ENCODE results near the gene AKAP9. TPM values are rescaled to one million over a fixed set of nuclear protein-coding genes. Genes with fewer than 3 reads are reported as not detected.

Gene AKAP9
- total and polyA plus RNA-seq, 7 experiments from 2014 or later, result 26.0 to 93.5 (median 63.0) TPM

DNA sequence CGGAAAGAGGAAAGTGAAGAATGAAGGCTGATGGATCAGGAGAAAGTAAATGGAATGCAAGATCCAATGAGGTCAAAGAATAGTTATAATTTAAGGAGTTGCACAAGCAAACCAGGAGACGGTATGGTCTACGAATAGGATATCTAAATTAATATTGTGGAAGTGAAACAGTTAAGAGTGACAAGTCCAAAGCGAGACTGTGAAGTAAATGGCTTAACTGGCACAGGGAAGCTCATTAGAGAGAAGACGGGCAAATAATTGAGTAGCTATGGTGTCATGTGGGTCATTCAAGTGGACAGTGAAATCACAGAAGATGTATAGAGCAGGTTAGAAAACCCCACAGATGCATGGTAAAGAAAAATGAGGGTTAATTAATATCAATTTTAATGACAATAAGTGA, 190.4 kb downstream of the AKAP9 start:
- ATAC-seq, result no peak
- CTCF ChIA-PET, result no interaction called here

DNA sequence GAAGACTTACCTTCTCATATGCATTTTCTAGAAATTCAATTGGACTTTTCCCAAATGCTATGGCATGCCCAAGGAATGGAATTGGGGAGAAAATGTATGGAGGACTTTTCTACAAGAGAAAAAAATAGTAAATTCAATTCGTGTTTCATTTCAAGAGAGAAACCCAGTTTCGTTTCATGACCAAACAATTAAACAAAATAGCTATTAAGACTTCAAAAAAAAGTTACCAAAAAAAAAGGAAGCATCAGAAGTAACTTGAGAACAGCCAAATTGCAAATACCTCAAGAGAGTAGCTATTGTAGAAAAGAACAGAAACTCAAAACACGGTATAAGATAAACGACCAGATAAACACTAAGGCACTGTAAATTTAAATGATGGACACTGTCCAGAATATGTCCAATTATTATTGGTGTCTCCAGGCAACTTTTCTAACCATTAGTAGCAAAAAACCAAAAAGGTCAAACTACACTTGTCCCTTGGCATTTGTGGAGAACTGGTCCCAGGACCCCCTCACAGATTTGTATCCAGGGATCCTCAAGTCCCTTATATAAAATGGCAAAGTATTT, 191.2 kb downstream of the AKAP9 start:
- Histone ChIP-seq H3K9me3 (ENCODE audit: control insufficient read depth in 2 of 3, low read length in 3 of 3) (no peaks in the 10 kb centered on the region), H3K27me3 (ENCODE audit: control insufficient read depth in 2 of 2, insufficient read depth in 2 of 2, low read length in 2 of 2) (no peaks in the 10 kb centered on the region), H3K27ac (ENCODE audit: low read depth, low read length) (no peak overlapping the region), H3K4me3 (ENCODE audit: low read length) (no peak overlapping the region), H3K36me3 (ENCODE audit: control insufficient read depth in 2 of 3, insufficient read depth in 3 of 3, low read length in 3 of 3) (peaks cover 0 to 16% (median 0%) of the 10 kb centered on the region in 3 experiments), H3K4me1 (ENCODE audit: control insufficient read depth in 2 of 2, insufficient read depth in 2 of 2, low read length in 2 of 2) (peaks cover 4 to 12% of the 10 kb centered on the region in 2 donors)
- Mint-ChIP-seq H3K27ac (peak overlapping the region in 4 of 9 donors; percentile 15 to 99 (median 28)), H3K4me1 (peaks cover 12 to 47% (median 40%) of the 10 kb centered on the region in 7 donors), H3K27me3 (peaks cover 0 to 2% (median 0%) of the 10 kb centered on the region in 5 donors), H3K4me3 (peak overlapping the region in 3 of 10 donors; percentile 16 to 24 (median 23)), H3K36me3 (peaks cover 0 to 13% (median 12%) of the 10 kb centered on the region in 5 donors), H3K9me3 (peaks cover 0 to 5% (median 0%) of the 10 kb centered on the region in 11 donors)
- ChIA-PET CTCF (interaction anchor here (1.3 kb wide), 1 partner anchor 264 kb away, joined by 4 read pairs; no protein-coding TSS in a partner anchor), POLR2A (interaction anchor here (0.6 to 1.6 kb wide), 3 partner anchors 17 to 396 kb away, joined by 3 to 5 read pairs (median 4); partner anchors contain the start of genes PEX1 and RBM48)
- DNase-seq (no peak), ATAC-seq (no peak)
- intact Hi-C loops (cut with micrococcal nuclease), result loop anchor here (5.0 to 10.0 kb wide), 3 partner anchors 703 to 1873 kb away; partner anchors contain the start of genes BET1 (in 1 of the 2), CDK6 (in 1 of the 2) and VPS50 (in 1 of the 2)

More for the DNA sequence above, 190.4 kb downstream of the AKAP9 start:
- Histone ChIP-seq H3K36me3 (ENCODE audit: control insufficient read depth in 2 of 3, insufficient read depth in 3 of 3, low read length in 3 of 3) (peaks cover 0 to 16% (median 0%) of the 10 kb centered on the region in 3 experiments), H3K9me3 (ENCODE audit: control insufficient read depth in 2 of 3, low read length in 3 of 3) (no peaks in the 10 kb centered on the region), H3K27me3 (ENCODE audit: control insufficient read depth in 2 of 2, insufficient read depth in 2 of 2, low read length in 2 of 2) (no peaks in the 10 kb centered on the region), H3K27ac (ENCODE audit: low read depth, low read length) (no peak overlapping the region), H3K4me3 (ENCODE audit: low read length) (no peak overlapping the region), H3K4me1 (ENCODE audit: control insufficient read depth in 2 of 2, insufficient read depth in 2 of 2, low read length in 2 of 2) (peaks cover 4 to 12% of the 10 kb centered on the region in 2 donors)
- Mint-ChIP-seq H3K36me3 (peaks cover 0 to 17% (median 15%) of the 10 kb centered on the region in 5 donors), H3K9me3 (peaks cover 0 to 5% (median 0%) of the 10 kb centered on the region in 11 donors), H3K27me3 (peaks cover 0 to 2% (median 0%) of the 10 kb centered on the region in 5 donors), H3K4me3 (no peak overlapping the region), H3K4me1 (peaks cover 10 to 51% (median 39%) of the 10 kb centered on the region in 7 donors), H3K27ac (peak overlapping the region in 3 of 9 donors; percentile 1 to 35 (median 8))
- DNase-seq, result no peak
- intact Hi-C loops (cut with micrococcal nuclease), result loop anchor here (5.0 to 10.0 kb wide), 3 partner anchors 704 to 1874 kb away; partner anchors contain the start of genes BET1 (in 1 of the 2), CDK6 (in 1 of the 2) and VPS50 (in 1 of the 2)
- POLR2A ChIA-PET, result interaction anchor here (0.6 to 0.7 kb wide), 2 partner anchors 16 to 22 kb away, joined by 3 to 4 read pairs; no protein-coding TSS in a partner anchor

DNA sequence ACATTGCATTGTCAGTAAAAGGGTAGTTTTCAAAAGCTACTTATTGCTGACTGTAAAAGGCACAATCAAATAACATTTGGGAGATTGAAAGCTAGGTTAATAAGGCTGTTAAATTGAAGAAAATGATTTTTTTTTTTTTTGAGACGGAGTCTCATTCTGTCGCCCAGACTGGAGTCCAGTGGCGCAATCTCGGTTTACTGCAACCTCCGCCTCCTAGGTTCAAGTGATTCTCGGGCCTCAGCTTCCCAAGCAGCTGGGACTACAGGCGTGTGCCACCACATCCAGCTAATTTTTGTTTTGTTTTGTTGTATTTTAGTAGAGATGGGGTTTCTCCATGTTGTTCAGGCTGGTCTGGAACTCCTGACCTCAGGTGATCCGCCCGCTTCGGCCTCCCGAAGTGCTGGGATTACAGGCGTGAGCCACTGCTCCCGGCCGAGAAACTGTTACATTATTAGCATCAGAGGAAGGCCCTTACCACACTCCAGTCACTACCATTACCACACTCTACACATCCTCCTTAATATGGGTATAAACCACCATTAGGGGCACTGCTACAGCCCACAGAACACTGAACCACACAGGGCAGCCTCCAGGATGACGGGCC, 192.6 kb downstream of the AKAP9 start:
- no peaks in the 10 kb centered on the region for H3K9me3 ChIP-seq (ENCODE audit: control insufficient read depth in 2 of 3, low read length in 3 of 3)
- peak overlapping the region; percentile 92 for H3K4me3 ChIP-seq (ENCODE audit: low read length)
- no peak for DNase-seq
- Mint-ChIP-seq H3K27ac (peak overlapping the region; percentile 89 to 100 (median 99)), H3K9me3 (peaks cover 0 to 5% (median 0%) of the 10 kb centered on the region in 11 donors), H3K36me3 (peaks cover 0 to 10% (median 5%) of the 10 kb centered on the region in 5 donors), H3K27me3 (peaks cover 0 to 2% (median 0%) of the 10 kb centered on the region in 5 donors), H3K4me3 (peak overlapping the region; percentile 95 to 100 (median 98)), H3K4me1 (peaks cover 12 to 49% (median 40%) of the 10 kb centered on the region in 7 donors)
- POLR2A ChIA-PET, result interaction anchor here (0.6 to 2.5 kb wide), 7 partner anchors 8 to 452 kb away, joined by 3 to 9 read pairs (median 5); partner anchors contain the start of genes AKAP9, GATAD1, PEX1 and RBM48
- peaks cover 0 to 10% (median 0%) of the 10 kb centered on the region in 3 experiments for H3K36me3 ChIP-seq (ENCODE audit: control insufficient read depth in 2 of 3, insufficient read depth in 3 of 3, low read length in 3 of 3)
- H3K27ac ChIP-seq (ENCODE audit: low read depth, low read length), result peak overlapping the region; percentile 94
- intact Hi-C loops (cut with micrococcal nuclease), result loop anchor here (1.0 to 10.0 kb wide), 4 partner anchors 702 to 1872 kb away; partner anchors contain the start of genes BET1 (in 1 of the 2), CDK6 (in 1 of the 2) and VPS50 (in 1 of the 2)
- ATAC-seq, result peak; percentile 12
- peaks cover 4 to 12% of the 10 kb centered on the region in 2 donors for H3K4me1 ChIP-seq (ENCODE audit: control insufficient read depth in 2 of 2, insufficient read depth in 2 of 2, low read length in 2 of 2)
- CTCF ChIA-PET, result interaction anchor here (0.6 to 1.3 kb wide), 4 partner anchors 37 to 306 kb away, joined by 3 to 6 read pairs (median 4); no protein-coding TSS in a partner anchor
- H3K27me3 ChIP-seq (ENCODE audit: control insufficient read depth in 2 of 2, insufficient read depth in 2 of 2, low read length in 2 of 2), result no peaks in the 10 kb centered on the region

DNA sequence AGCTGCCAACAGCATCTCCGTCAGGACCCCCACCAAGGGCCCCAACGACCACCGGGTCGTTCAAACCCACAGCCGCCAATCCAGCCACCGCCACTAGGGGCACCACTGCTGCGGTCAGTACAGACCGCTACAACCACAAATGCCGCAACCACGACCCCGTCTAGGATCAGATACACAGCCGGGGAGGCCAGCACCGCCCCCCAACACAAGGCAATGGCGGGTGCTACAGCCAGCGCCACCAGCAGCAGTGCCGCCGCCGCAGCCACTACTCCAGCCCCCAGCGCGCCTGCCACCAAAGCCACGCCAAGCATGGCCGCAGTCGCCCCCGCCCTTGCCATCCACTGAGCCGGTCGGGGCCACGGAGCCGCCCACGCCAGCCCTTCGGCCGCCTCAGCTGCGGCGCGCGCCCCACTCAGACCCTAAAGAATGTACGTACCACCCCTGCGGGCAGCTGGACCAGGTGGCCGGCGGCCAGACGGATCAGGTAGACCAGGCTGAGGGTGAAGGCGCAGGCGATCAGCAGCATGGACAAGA, 193.1 kb downstream of the AKAP9 start:
- Histone ChIP-seq H3K27ac (ENCODE audit: low read depth, low read length) (peak overlapping the region; percentile 94), H3K4me1 (ENCODE audit: control insufficient read depth in 2 of 2, insufficient read depth in 2 of 2, low read length in 2 of 2) (peaks cover 4 to 12% of the 10 kb centered on the region in 2 donors), H3K4me3 (ENCODE audit: low read length) (peak overlapping the region; percentile 92), H3K27me3 (ENCODE audit: control insufficient read depth in 2 of 2, insufficient read depth in 2 of 2, low read length in 2 of 2) (no peaks in the 10 kb centered on the region), H3K9me3 (ENCODE audit: control insufficient read depth in 2 of 3, low read length in 3 of 3) (no peaks in the 10 kb centered on the region), H3K36me3 (ENCODE audit: control insufficient read depth in 2 of 3, insufficient read depth in 3 of 3, low read length in 3 of 3) (peaks cover 0 to 7% (median 0%) of the 10 kb centered on the region in 3 experiments)
- Mint-ChIP-seq H3K4me3 (peak overlapping the region; percentile 95 to 100 (median 98)), H3K27me3 (peaks cover 0 to 2% (median 0%) of the 10 kb centered on the region in 5 donors), H3K36me3 (peaks cover 0 to 10% (median 5%) of the 10 kb centered on the region in 5 donors), H3K27ac (peak overlapping the region; percentile 89 to 100 (median 99)), H3K4me1 (peaks cover 12 to 49% (median 40%) of the 10 kb centered on the region in 7 donors), H3K9me3 (peaks cover 0 to 5% (median 0%) of the 10 kb centered on the region in 11 donors)
- peak; percentile 39 for ATAC-seq
- peak in 8 of 9 donors; percentile 26 to 74 (median 52) for DNase-seq
- CTCF ChIA-PET, result interaction anchor here (0.7 kb wide), 1 partner anchor 36 kb away, joined by 3 read pairs; no protein-coding TSS in a partner anchor
- POLR2A ChIA-PET, result interaction anchor here (0.9 to 2.5 kb wide), 5 partner anchors 8 to 395 kb away, joined by 3 to 9 read pairs (median 6); partner anchors contain the start of genes AKAP9, ANKIB1, GATAD1 and KRIT1
- intact Hi-C loops (cut with micrococcal nuclease), result loop anchor here (1.0 to 10.0 kb wide), 18 partner anchors 45 to 1871 kb away; partner anchors contain the start of genes AKAP9 (in 2 of the 2), GATAD1 (in 2 of the 2), LRRD1 (in 2 of the 2) and MTERF1 (in 2 of the 2)

DNA sequence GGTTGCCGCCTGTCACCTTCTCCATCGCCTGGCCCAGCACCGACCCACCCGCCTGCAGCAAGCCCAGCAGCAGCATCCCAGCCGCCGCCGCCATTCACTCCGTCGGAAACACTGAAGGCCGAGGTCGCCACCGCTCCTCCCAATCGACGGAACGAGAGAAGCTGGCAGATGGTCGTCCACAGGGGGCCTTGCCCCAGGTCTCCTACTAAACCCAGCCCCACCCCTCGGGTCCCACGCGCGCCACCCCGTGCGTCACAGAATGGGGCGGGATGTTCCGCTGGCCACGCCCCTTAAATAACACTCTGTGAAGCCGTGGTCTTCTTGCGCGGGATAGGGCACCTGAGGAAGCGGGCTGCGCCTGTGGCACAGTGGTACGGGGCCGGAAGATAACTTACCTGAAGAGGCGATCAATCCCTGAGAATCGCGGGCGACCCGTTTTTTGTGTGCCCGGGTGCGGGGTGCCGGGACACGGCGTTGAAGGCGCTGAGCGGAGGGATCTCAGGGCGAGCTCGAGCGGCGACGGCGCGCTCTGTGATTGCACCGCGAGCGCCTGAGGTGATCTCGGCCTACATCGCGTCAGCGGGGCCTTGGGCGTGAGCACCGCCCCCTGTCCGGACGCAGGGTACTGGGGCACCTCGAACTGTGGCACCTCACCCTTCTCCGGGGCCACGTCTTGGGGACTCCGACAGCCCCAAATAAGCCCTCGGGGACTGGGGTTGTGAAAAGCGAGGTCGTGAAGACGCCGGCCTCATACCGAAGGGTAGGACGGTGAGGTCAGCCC, 193.8 kb downstream of the AKAP9 start, which contains the start of gene CYP51A1:
Gene CYP51A1 (minus strand): TSS at position 207 of the 781 bp plus-strand sequence. CDS start 113 bp downstream, at position 94.
- peak within 1 kb of the TSS; percentile 94 for H3K27ac ChIP-seq (ENCODE audit: low read depth, low read length)
- peak; percentile 93 for ATAC-seq
- H3K4me3 Mint-ChIP-seq, result peak within 1 kb of the TSS; percentile 95 to 100 (median 98)
- ChIA-PET POLR2A (interaction anchor here (0.9 to 2.5 kb wide), 5 partner anchors 9 to 394 kb away, joined by 3 to 9 read pairs (median 4); partner anchors contain the start of genes AKAP9, ANKIB1, GATAD1 and KRIT1), CTCF (no interaction called here)
- intact Hi-C loops (cut with micrococcal nuclease), result loop anchor here (1.0 to 10.0 kb wide), 17 partner anchors 45 to 1870 kb away; partner anchors contain the start of genes AKAP9 (in 2 of the 2), GATAD1 (in 2 of the 2), LRRD1 (in 2 of the 2) and MTERF1 (in 2 of the 2)
- H3K9me3 ChIP-seq (ENCODE audit: control insufficient read depth in 2 of 3, low read length in 3 of 3), result no peaks in the 10 kb centered on the region
- peaks cover 0 to 10% (median 5%) of the 10 kb centered on the region in 5 donors for H3K36me3 Mint-ChIP-seq
- peaks cover 0 to 2% (median 0%) of the 10 kb centered on the region in 5 donors for H3K27me3 Mint-ChIP-seq
- no peaks in the 10 kb centered on the region for H3K27me3 ChIP-seq (ENCODE audit: control insufficient read depth in 2 of 2, insufficient read depth in 2 of 2, low read length in 2 of 2)
- peak; percentile 93 to 98 (median 96) for DNase-seq
- peaks cover 0 to 5% (median 0%) of the 10 kb centered on the region in 11 donors for H3K9me3 Mint-ChIP-seq
- peak within 1 kb of the TSS; percentile 89 to 100 (median 99) for H3K27ac Mint-ChIP-seq
- H3K4me3 ChIP-seq (ENCODE audit: low read length), result peak within 1 kb of the TSS; percentile 92
- peaks cover 4 to 12% of the 10 kb centered on the region in 2 donors for H3K4me1 ChIP-seq (ENCODE audit: control insufficient read depth in 2 of 2, insufficient read depth in 2 of 2, low read length in 2 of 2)
- peaks cover 0 to 7% (median 0%) of the 10 kb centered on the region in 3 experiments for H3K36me3 ChIP-seq (ENCODE audit: control insufficient read depth in 2 of 3, insufficient read depth in 3 of 3, low read length in 3 of 3)
- H3K4me1 Mint-ChIP-seq, result peaks cover 12 to 49% (median 40%) of the 10 kb centered on the region in 7 donors

Data from naive thymus-derived CD4-positive, alpha-beta T cell (primary cell).